Heart right ventricle (tissue), 16 donors: ENCODE results near the gene NTN3. TPM values are rescaled to one million over a fixed set of nuclear protein-coding genes. Genes with fewer than 3 reads are reported as not detected.
A peak's percentile ranks its signal among the peaks of the same experiment; 100 is the strongest.

ENCODE experiments used
- ATAC-seq, 8 donors: fragments of 200-7000 bp; cut with Tn5 transposase; one replicate each; pipeline ENCODE4 v1.9.1; 2020; ENCODE audit warnings: mild to moderate bottlenecking in 8 of 8, moderate library complexity in 8 of 8, moderate number of reproducible peaks in 1 of 8
- DNase-seq, 2 donors: peaks; one replicate each; pipeline ENCODE4 v3.0.0-alpha.2; 2020
- H3K27ac ChIP-seq, 10 donors: fragments of 200-600 bp; sonication (generic) in 2 of 10; one replicate each; pipeline versions ENCODE4 v1.5.0 to v1.8.0; 2020 to 2022; ENCODE audit warnings: mild to moderate bottlenecking in 3 of 10
- H3K27me3 ChIP-seq, 7 donors: fragments of 200-600 bp; one replicate each; pipeline ENCODE4 v1.8.0; 2021 to 2022; ENCODE audit warnings: mild to moderate bottlenecking in 2 of 7
- H3K36me3 ChIP-seq, 9 donors: fragments of 200-600 bp; sonication (generic) in 1 of 9; one replicate each; pipeline versions ENCODE4 v1.5.0 to v1.8.0; 2020 to 2022; ENCODE audit warnings: mild to moderate bottlenecking in 2 of 9
- H3K4me1 ChIP-seq, 9 donors: fragments of 200-600 bp; sonication (generic) in 1 of 9; one replicate each; pipeline versions ENCODE4 v1.5.0 to v1.8.0; 2020 to 2022; ENCODE audit warnings: mild to moderate bottlenecking in 4 of 9
- H3K4me3 ChIP-seq, 10 donors: fragments of 200-600 bp; sonication (generic) in 2 of 10; one replicate each; pipeline versions ENCODE4 v1.5.0 to v1.8.0; 2020 to 2022; ENCODE audit warnings: mild to moderate bottlenecking in 7 of 10, moderate library complexity in 2 of 10
- H3K9me3 ChIP-seq, 11 donors: fragments of 200-600 bp in 10 of 11; sonication (generic) in 2 of 11; one replicate each; pipeline versions ENCODE4 v1.5.0 to v1.8.0; 2013 to 2022; ENCODE audit warnings: mild to moderate bottlenecking in 2 of 11, control low read depth in 1 of 11, moderate library complexity in 1 of 11
- WGBS, 2 donors: extraction: QIAGEN DNeasy Blood & Tissue Kit; methylation state at CpG; one replicate each; pipeline ENCODE4 v1.1.7; 2013; ENCODE audit warnings: inconsistent platforms in 1 of 2; 5-methylcytosine and 5-hydroxymethylcytosine counted together
- intact Hi-C, 10 donors: fragments of 100-400 bp; cut with DNase I; formaldehyde crosslinking; loops; one replicate each; pipeline versions ENCODE4 v1.11.1 to v1.14.2; 2022
- polyA plus RNA-seq, 2 donors: library from polyadenylated mRNA; stranded (reverse); fragments of 200-250 nt; gene quantifications; one replicate each; pipeline ENCODE4 v1.2.3, GENCODE V29; 2013
- total RNA-seq, 10 donors: library from RNA; stranded (reverse); fragmentation: NEBNext Ultra II Directional in 3 of 10; extraction: Animal tissue kit (Norgen Biotek cat#: 25700) in 3 of 10; gene quantifications; one replicate each; pipeline versions ENCODE4 v1.2.1 to v1.2.4, GENCODE V29; 2021 to 2023
- TF ChIP-seq, protein P1 (sequence below), 9 donors: fragments of 200-600 bp; sonication (generic) in 2 of 9; IDR thresholded peaks; one replicate each; pipeline versions ENCODE4 v1.5.0 to v1.8.0; 2021 to 2022; ENCODE audit warnings: antibody characterized with exemption in 9 of 9, mild to moderate bottlenecking in 5 of 9, moderate library complexity in 1 of 9
- donor health status: Arrhythmogenic right ventricular cardiomyopathy.
- donor health status: ischemic (EF 13 %, LVEDD 7.1; RV severe dilation, severe dysfunction).
- donor health status: healthy with polysubstance abuse.
- donor health status: DM: no; HTN: yes; CAD: no.
- donor health status: DM: no; HTN: no; CAD: no.
- donor health status: ischemic (EF 25% LVEDD 6.9; RV normal size, moderate dysfunction).
- donor health status: ischemic (EF 25% LVEDD 5.7; RV mildly dilated, moderate dysfunction).
- donor health status: healthy.
- donor health status: DM: yes; HTN: yes; CAD: no.
- donor health status: Ischemic cardiomyopathy.
- donor health status: ischemic (EF 35%, LVEDD 5.7; RV mildly dilated, moderate dysfunction).
- donor health status: nonischemic (EF 11% LVEDD 7.7; RV severe dilation, severe dysfunction).
- donor health status: DM: yes; HTN: yes; CAD: no.
- donor health status: PGD.
- donor health status: ischemic (EF 29% LVEDD 5.4; RV normal size, mild dysfunction).
- donor health status: nonischemic (EF 23%, LVEDD 6.1; RV moderate dilation, normal function).

NTN3 gene
- total and polyA plus RNA-seq, 12 donors, result 0.12 to 0.18 (median 0.17) TPM; not detected in 9

DNA sequence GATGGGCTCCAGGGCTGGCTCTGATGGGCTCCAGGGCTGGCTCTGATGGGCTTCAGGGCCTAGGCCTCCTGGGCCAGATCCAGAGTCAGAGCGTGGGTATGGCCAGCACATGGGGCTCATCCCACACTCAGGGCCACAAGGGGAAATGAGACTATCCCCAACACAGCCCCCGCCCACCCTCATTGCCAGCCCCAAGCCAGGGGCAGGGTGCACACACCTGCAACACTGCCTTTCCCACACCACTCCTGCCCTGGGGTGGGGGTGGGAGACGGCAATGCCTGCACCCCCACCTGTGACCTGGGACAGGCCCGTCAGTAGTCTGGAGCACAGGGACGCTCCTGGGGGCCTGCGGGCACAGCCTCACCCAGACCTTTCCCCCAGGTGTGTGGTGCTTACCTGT, 28.4 kb downstream of the NTN3 start:
- Histone ChIP-seq H3K4me1 (peaks cover 28 to 58% (median 45%) of the 10 kb centered on the region in 9 donors), H3K27me3 (no peaks in the 10 kb centered on the region), H3K36me3 (peaks cover 0 to 27% (median 0%) of the 10 kb centered on the region in 9 donors), H3K27ac (peak overlapping the region in 5 of 10 donors; percentile 12 to 75 (median 59)), H3K4me3 (no peak overlapping the region), H3K9me3 (no peaks in the 10 kb centered on the region)
- no peak for ATAC-seq
- intact Hi-C loops, result loop anchor here in 5 of 10 donors (5.0 kb wide), 2 partner anchors 72 to 157 kb away; partner anchors contain the start of genes CCNF (in 4 of the 5) and ABCA3 (in 2 of the 5)
- DNase-seq, result no peak
- TF ChIP-seq, protein P1, sequence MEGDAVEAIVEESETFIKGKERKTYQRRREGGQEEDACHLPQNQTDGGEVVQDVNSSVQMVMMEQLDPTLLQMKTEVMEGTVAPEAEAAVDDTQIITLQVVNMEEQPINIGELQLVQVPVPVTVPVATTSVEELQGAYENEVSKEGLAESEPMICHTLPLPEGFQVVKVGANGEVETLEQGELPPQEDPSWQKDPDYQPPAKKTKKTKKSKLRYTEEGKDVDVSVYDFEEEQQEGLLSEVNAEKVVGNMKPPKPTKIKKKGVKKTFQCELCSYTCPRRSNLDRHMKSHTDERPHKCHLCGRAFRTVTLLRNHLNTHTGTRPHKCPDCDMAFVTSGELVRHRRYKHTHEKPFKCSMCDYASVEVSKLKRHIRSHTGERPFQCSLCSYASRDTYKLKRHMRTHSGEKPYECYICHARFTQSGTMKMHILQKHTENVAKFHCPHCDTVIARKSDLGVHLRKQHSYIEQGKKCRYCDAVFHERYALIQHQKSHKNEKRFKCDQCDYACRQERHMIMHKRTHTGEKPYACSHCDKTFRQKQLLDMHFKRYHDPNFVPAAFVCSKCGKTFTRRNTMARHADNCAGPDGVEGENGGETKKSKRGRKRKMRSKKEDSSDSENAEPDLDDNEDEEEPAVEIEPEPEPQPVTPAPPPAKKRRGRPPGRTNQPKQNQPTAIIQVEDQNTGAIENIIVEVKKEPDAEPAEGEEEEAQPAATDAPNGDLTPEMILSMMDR (IDR thresholded peaks at IDR 0.05), result no peak
- WGBS, 2 donors, result 95 to 96% methylated on average over 6 of the region's 6 CpGs

DNA sequence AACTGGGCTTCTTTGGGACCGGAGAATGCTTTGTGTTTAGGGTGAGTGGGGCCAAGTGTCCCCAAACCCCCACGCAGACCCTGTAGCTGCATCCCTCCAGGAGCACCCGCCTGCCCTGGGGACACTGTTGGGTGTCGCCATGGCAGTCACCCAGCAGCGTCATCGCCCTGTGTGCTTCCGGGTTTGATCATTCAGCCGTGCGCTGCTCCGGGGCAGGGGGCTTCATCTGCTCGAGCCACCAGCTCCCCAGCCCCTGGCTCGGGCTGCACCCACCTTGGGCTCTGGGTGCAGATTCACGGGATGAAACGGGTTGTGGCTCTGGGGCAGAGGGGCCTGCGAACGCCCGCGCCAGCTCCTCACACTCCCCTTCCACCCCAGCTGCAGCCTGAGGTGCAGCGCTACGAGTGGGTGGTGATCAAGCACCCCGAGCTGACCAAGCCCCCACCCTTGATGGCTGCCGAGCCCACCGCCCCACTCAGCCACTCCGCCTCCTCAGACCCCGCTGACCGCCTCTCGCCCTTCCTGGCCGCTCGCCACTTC, 28.9 kb downstream of the NTN3 start:
- whole genome bisulfite sequencing, 2 donors, result 93 to 95% methylated on average over 29 of the region's 29 CpGs
- H3K9me3 ChIP-seq, result no peaks in the 10 kb centered on the region
- no peak for ATAC-seq
- H3K27me3 ChIP-seq, result no peaks in the 10 kb centered on the region
- H3K36me3 ChIP-seq, result peaks cover 0 to 27% (median 0%) of the 10 kb centered on the region in 9 donors
- H3K4me1 ChIP-seq, result peaks cover 28 to 58% (median 45%) of the 10 kb centered on the region in 9 donors
- H3K4me3 ChIP-seq, result no peak overlapping the region
- TF ChIP-seq, protein P1 (IDR thresholded peaks at IDR 0.05), result no peak
- intact Hi-C loops, result loop anchor here (1.0 to 10.0 kb wide), 11 partner anchors 43 to 345 kb away; partner anchors contain the start of genes CCNF (in 7 of the 10), ABCA3 (in 4 of the 10), CASKIN1 (in 1 of the 10) and ECI1 (in 1 of the 10)
- H3K27ac ChIP-seq, result peak overlapping the region in 1 of 10 donors; percentile 72
- DNase-seq, result no peak

DNA sequence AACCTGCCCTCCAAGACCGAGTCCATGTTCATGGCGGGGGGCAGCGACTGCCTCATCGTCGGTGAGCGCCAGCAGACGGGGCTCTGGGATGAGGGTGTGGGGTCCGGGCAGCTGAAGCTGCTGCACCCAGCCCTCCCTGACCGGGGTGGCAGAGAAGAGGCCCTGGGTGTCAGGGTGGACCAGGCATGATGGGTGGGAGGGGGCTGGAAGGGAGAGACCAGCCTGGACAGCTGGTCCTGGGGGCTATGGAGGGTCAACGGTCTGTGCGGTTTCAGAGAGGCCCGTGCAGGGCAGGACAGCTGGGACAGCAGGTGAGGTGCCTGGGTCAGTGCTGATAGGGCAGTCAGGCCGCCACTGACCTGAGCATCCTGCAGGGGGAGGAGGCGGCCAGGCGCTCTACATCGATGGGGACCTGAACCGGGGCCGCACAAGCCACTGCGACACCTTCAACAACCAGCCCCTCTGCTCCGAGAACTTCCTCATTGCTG, 29.4 kb downstream of the NTN3 start:
- Histone ChIP-seq H3K27me3 (no peaks in the 10 kb centered on the region), H3K27ac (no peak overlapping the region), H3K36me3 (peaks cover 0 to 27% (median 0%) of the 10 kb centered on the region in 9 donors), H3K9me3 (no peaks in the 10 kb centered on the region), H3K4me1 (peaks cover 28 to 58% (median 45%) of the 10 kb centered on the region in 9 donors), H3K4me3 (no peak overlapping the region)
- intact Hi-C loops, result loop anchor here in 8 of 10 donors (1.0 to 10.0 kb wide), 11 partner anchors 43 to 346 kb away; partner anchors contain the start of genes CCNF (in 3 of the 8), ABCA3 (in 2 of the 8), CASKIN1 (in 1 of the 8) and ECI1 (in 1 of the 8)
- ATAC-seq (no peak), DNase-seq (no peak)
- WGBS, 2 donors, result 83 to 89% methylated on average over 20 of the region's 20 CpGs
- TF ChIP-seq, protein P1 (IDR thresholded peaks at IDR 0.05), result no peak

DNA sequence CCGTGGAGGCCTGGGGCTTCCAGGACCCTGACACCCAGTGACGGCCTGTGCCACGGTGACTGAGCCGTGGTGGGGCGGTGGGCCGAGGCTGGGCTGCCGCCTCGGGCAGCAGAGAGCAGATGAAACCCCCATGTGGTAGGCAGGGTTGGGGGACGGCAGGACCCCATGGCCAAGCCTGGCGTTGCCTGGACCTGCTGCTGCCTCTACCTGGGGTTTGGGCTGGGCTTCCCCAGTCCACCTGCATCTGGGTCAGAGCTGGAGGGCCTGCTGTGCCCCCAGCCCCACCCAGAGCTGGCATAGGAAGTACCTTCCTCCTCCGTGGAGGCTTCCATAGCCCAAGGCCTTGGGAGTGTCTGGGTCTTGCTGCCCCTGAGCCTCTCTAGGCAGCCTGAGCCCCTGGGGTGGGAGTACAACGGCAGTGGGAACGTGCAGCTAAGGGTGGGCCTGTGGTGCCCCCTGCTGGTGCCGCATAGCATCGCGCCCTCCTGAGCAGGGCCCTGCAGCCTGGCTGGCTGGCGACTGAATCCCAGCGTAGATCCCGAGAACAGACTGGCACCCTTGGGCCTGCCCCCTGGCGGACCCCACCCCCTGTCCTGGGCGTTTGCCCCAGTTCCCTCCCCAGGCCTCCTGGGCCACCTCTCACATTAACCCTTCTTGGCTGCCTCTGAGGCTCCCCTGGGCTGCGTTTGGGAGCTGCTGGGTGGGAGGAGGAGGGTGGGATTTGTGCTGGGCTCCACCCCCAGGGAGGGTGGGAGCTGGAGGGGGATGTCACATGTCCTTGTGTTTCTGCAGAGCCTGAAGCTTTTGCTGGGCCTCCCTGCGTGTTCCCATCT, 30.0 kb downstream of the NTN3 start:
- Histone ChIP-seq H3K27ac (peak overlapping the region in 4 of 10 donors; percentile 9 to 52 (median 26)), H3K4me1 (peaks cover 28 to 58% (median 46%) of the 10 kb centered on the region in 9 donors)

More for the DNA sequence above, 30.0 kb downstream of the NTN3 start:
- Histone ChIP-seq H3K36me3 (peaks cover 0 to 25% (median 0%) of the 10 kb centered on the region in 9 donors), H3K27me3 (no peaks in the 10 kb centered on the region), H3K9me3 (no peaks in the 10 kb centered on the region), H3K4me3 (peak overlapping the region in 5 of 10 donors; percentile 37 to 46 (median 40))
- intact Hi-C loops, result loop anchor here in 8 of 10 donors (1.0 to 10.0 kb wide), 12 partner anchors 44 to 346 kb away; partner anchors contain the start of genes CCNF (in 3 of the 8), ABCA3 (in 2 of the 8), CASKIN1 (in 1 of the 8) and ECI1 (in 1 of the 8)
- WGBS, 2 donors, result 35 to 39% methylated on average over 23 of the region's 23 CpGs
- ATAC-seq (peak; percentile 81 to 93 (median 86)), DNase-seq (peak; percentile 85 to 87)
- TF ChIP-seq, protein P1 (IDR thresholded peaks at IDR 0.05), result peak; percentile 93 to 99 (median 99)
